Trophoblast cell (in vitro differentiated cells and primary cell): Measurements from ENCODE around the gene KLRC4.
A peak's percentile ranks its signal among the peaks of the same experiment; 100 is the strongest.
"Not testable (repeated sequence)": the region's sequence is repeated elsewhere in the genome, so short reads cannot be mapped to it uniquely, and the experiment has no call there.

Source experiments
- DNase-seq, 2 donors: peaks; one replicate each; pipeline ENCODE4 v3.0.0-alpha.2; 2016
- H2AFZ ChIP-seq: 2 replicates; pipeline ENCODE4 v1.6.1; 2013; ENCODE audit warnings: low read length, moderate library complexity, mild to moderate bottlenecking; ENCODE audit not compliant: insufficient read depth, poor library complexity
- H2AK5ac ChIP-seq: 2 replicates; pipeline ENCODE4 v1.6.1; 2013; ENCODE audit warnings: mild to moderate bottlenecking, low read length
- H2BK120ac ChIP-seq: 2 replicates; pipeline ENCODE4 v1.6.1; 2013; ENCODE audit warnings: low read length, mild to moderate bottlenecking, moderate library complexity; ENCODE audit not compliant: insufficient read depth, poor library complexity
- H2BK12ac ChIP-seq: 2 replicates; pipeline ENCODE4 v1.6.1; 2013; ENCODE audit warnings: mild to moderate bottlenecking, low read length, moderate library complexity
- H2BK5ac ChIP-seq: 2 replicates; pipeline ENCODE4 v1.6.1; 2013; ENCODE audit warnings: low read length, low read depth, moderate library complexity, mild to moderate bottlenecking; ENCODE audit not compliant: poor library complexity
- H3K14ac ChIP-seq: 2 replicates; pipeline ENCODE4 v1.6.1; 2013; ENCODE audit warnings: mild to moderate bottlenecking, low read length
- H3K18ac ChIP-seq: 2 replicates; pipeline ENCODE4 v1.6.1; 2013; ENCODE audit warnings: mild to moderate bottlenecking, low read length
- H3K23ac ChIP-seq: 2 replicates; pipeline ENCODE4 v1.6.1; 2013; ENCODE audit warnings: low read length
- H3K27ac ChIP-seq: 2 replicates; pipeline ENCODE4 v1.5.1; 2013; ENCODE audit warnings: low read depth, mild to moderate bottlenecking, inconsistent platforms, low read length, moderate library complexity
- H3K27me3 ChIP-seq: 2 replicates; pipeline ENCODE4 v1.6.1; 2013; ENCODE audit warnings: inconsistent platforms, mild to moderate bottlenecking, low read length, moderate library complexity; ENCODE audit not compliant: insufficient read depth
- H3K36me3 ChIP-seq, 2 experiments: 1 replicate in 1 of 2; 2 replicates in 1 of 2; pipeline ENCODE4 v1.6.1; 2013; ENCODE audit warnings: low read length in 2 of 2, mild to moderate bottlenecking in 2 of 2, moderate library complexity in 1 of 2; ENCODE audit not compliant: insufficient read depth in 2 of 2, control insufficient read depth in 1 of 2
- H3K4ac ChIP-seq: 2 replicates; pipeline ENCODE4 v1.6.1; 2013; ENCODE audit warnings: low read depth, mild to moderate bottlenecking, low read length, moderate library complexity
- H3K4me1 ChIP-seq, 2 experiments: 1 replicate in 1 of 2; 2 replicates in 1 of 2; pipeline ENCODE4 v1.6.1; 2013; ENCODE audit warnings: low read length in 2 of 2, mild to moderate bottlenecking in 2 of 2, moderate library complexity in 1 of 2; ENCODE audit not compliant: insufficient read depth in 2 of 2, control insufficient read depth in 1 of 2
- H3K4me2 ChIP-seq: 2 replicates; pipeline ENCODE4 v1.6.1; 2013; ENCODE audit warnings: inconsistent platforms, mild to moderate bottlenecking, low read length, moderate library complexity
- H3K4me3 ChIP-seq: 2 replicates; pipeline ENCODE4 v1.5.1; 2013; ENCODE audit warnings: mild to moderate bottlenecking, low read depth, low read length, inconsistent platforms
- H3K79me1 ChIP-seq: one replicate; pipeline ENCODE4 v1.6.1; 2013; ENCODE audit warnings: low read length
- H3K79me2 ChIP-seq: 2 replicates; pipeline ENCODE4 v1.6.1; 2013; ENCODE audit warnings: low read length, mild to moderate bottlenecking; ENCODE audit not compliant: control insufficient read depth, insufficient read depth, poor library complexity
- H3K9ac ChIP-seq: 2 replicates; pipeline ENCODE4 v1.6.1; 2013; ENCODE audit warnings: mild to moderate bottlenecking, low read length
- H3K9me3 ChIP-seq: 2 replicates; pipeline ENCODE4 v1.6.1; 2013; ENCODE audit warnings: low read depth, mild to moderate bottlenecking, control low read depth, inconsistent platforms, low read length; ENCODE audit not compliant: insufficient read depth
- H4K12ac ChIP-seq: 2 replicates; pipeline ENCODE4 v1.6.1; 2013; ENCODE audit warnings: low read depth, mild to moderate bottlenecking, low read length, moderate library complexity
- H4K8ac ChIP-seq: 2 replicates; pipeline ENCODE4 v1.6.1; 2013; ENCODE audit warnings: low read depth, mild to moderate bottlenecking, low read length, moderate library complexity
- H4K91ac ChIP-seq: one replicate; pipeline ENCODE4 v1.6.1; 2013; ENCODE audit warnings: low read depth, mild to moderate bottlenecking, low read length, moderate library complexity
- WGBS: extraction: QIAGEN DNeasy Blood & Tissue Kit; methylation state at CpG from one replicate; pipeline ENCODE4 v1.1.7; 2013; ENCODE audit warnings: missing lambda C conversion rate; ENCODE audit not compliant: insufficient read length, insufficient coverage; ENCODE audit errors: extremely low coverage; 5-methylcytosine and 5-hydroxymethylcytosine counted together

Gene KLRC4

GRCh38 chr12:10392394-10392930 is 17.1 kb downstream of the KLRC4 start:
- H2AFZ ChIP-seq: no peak overlapping the region
- no peaks in the 10 kb centered on the region for H3K9me3 ChIP-seq
- H3K4me1 ChIP-seq: peaks cover 3% of the 10 kb centered on the region in 2 experiments
- no peak overlapping the region for H2AK5ac ChIP-seq
- no peaks in the 10 kb centered on the region for H3K36me3 ChIP-seq
- peak in 1 of 2 donors; percentile 18 for DNase-seq
- H3K79me1 ChIP-seq: peaks cover 8% of the 10 kb centered on the region
- H2BK5ac ChIP-seq: no peak overlapping the region
- no peaks in the 10 kb centered on the region for H3K27me3 ChIP-seq
- H4K12ac ChIP-seq: no peak overlapping the region
- no peak overlapping the region for H3K9ac ChIP-seq
- WGBS: no CpG with 5 or more reads among the region's 7 CpGs
- no peak overlapping the region for H3K4me3 ChIP-seq
- H3K14ac ChIP-seq: no peak overlapping the region
- no peak overlapping the region for H4K91ac ChIP-seq
- H3K27ac ChIP-seq: no peak overlapping the region
- H3K18ac ChIP-seq: no peak overlapping the region
- no peak overlapping the region for H4K8ac ChIP-seq
- no peak overlapping the region for H3K4me2 ChIP-seq
- no peaks in the 10 kb centered on the region for H3K79me2 ChIP-seq
- no peak overlapping the region for H2BK120ac ChIP-seq
- H3K4ac ChIP-seq: no peak overlapping the region
- H3K23ac ChIP-seq: no peak overlapping the region
- H2BK12ac ChIP-seq: no peak overlapping the region

DNA sequence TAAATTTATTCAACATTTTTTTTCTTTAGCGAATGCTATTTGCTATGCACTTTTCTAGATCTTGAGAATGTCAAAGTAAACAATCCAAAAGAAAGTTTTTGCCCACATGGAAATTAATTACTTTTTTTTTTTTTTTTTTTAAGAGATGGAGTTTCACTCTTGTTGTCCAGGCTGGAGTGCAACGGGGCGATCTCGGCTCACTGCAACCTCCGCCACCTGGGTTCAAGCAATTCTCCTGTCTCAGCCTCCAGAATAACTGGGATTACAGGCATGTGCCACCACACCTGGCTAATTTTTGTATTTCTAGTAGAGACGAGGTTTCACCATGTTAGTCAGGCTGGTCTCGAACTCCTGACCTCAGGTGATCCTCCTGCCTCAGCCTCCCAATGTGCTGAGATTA is 18.6 kb downstream of the KLRC4 start:
- not testable (repeated sequence) for H2BK5ac ChIP-seq

DNA sequence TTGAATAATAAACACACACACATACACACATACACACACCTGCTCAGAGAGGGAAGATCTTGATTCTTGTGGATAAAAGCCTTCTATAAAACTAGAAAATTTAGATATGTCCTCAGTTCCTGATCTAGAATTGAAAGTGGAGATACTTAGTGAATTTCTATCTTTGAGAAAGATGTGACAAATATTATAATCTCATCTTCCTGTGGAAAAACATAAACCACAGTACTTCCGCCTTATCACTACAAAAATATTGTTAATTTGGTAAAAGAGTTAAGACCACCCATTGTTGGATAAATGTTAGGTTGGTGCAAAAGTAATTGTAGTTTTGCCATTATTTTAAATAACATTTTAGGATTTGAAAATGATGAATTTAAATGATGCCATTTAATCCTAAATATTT is 19.7 kb downstream of the KLRC4 start, which contains the start of gene KLRK1:
TSS of gene KLRK1 (minus strand) at position 138 of the 400 bp plus-strand sequence. CDS start 1,231 bp downstream, outside the sequence.
- Histone ChIP-seq H3K4me2 (no peak within 1 kb of the TSS), H3K4me1 (peaks cover 0 to 3% of the 10 kb centered on the region in 2 experiments)
- no CpG with 5 or more reads among the region's 1 CpG for WGBS

More for the DNA sequence above, 18.6 kb downstream of the KLRC4 start:
- not testable (repeated sequence) for H3K23ac ChIP-seq, H3K9me3 ChIP-seq, H4K91ac ChIP-seq, H3K79me1 ChIP-seq, H3K4ac ChIP-seq, H4K8ac ChIP-seq, H2BK12ac ChIP-seq, H3K9ac ChIP-seq, H3K4me1 ChIP-seq, DNase-seq, H3K27me3 ChIP-seq, H3K27ac ChIP-seq, H4K12ac ChIP-seq, H3K4me3 ChIP-seq, H2BK120ac ChIP-seq, H3K36me3 ChIP-seq, H3K79me2 ChIP-seq, H2AK5ac ChIP-seq, H3K14ac ChIP-seq, H3K18ac ChIP-seq, H2AFZ ChIP-seq, H3K4me2 ChIP-seq
- WGBS: no CpG with 5 or more reads among the region's 7 CpGs

GRCh38 chr12:10388624-10389413 is 20.7 kb downstream of the KLRC4 start:
- H3K27me3 ChIP-seq: no peaks in the 10 kb centered on the region
- WGBS: 100% methylated on average over 1 of the region's 9 CpGs

More for the DNA sequence above, 19.7 kb downstream of the KLRC4 start, which contains the start of gene KLRK1:
- Histone ChIP-seq H3K18ac (no peak within 1 kb of the TSS), H2BK12ac (no peak within 1 kb of the TSS), H4K91ac (no peak within 1 kb of the TSS), H2AFZ (no peak within 1 kb of the TSS), H3K27me3 (no peaks in the 10 kb centered on the region), H4K8ac (no peak within 1 kb of the TSS), H3K9ac (no peak within 1 kb of the TSS), H3K27ac (no peak within 1 kb of the TSS), H2BK120ac (no peak within 1 kb of the TSS), H3K14ac (no peak within 1 kb of the TSS), H3K36me3 (no peaks in the 10 kb centered on the region), H3K4me3 (no peak within 1 kb of the TSS), H3K79me1 (peaks cover 3% of the 10 kb centered on the region), H2AK5ac (no peak within 1 kb of the TSS), H3K4ac (no peak within 1 kb of the TSS), H3K79me2 (no peaks in the 10 kb centered on the region), H3K23ac (no peak within 1 kb of the TSS), H4K12ac (no peak within 1 kb of the TSS), H3K9me3 (no peaks in the 10 kb centered on the region), H2BK5ac (no peak within 1 kb of the TSS)
- DNase-seq: no peak

More at GRCh38 chr12:10388624-10389413, 20.7 kb downstream of the KLRC4 start:
- no peak overlapping the region for H3K27ac ChIP-seq
- no peak overlapping the region for H2AFZ ChIP-seq
- no peak overlapping the region for H4K91ac ChIP-seq
- H3K9me3 ChIP-seq: no peaks in the 10 kb centered on the region
- no peak overlapping the region for H3K4ac ChIP-seq
- H3K4me1 ChIP-seq: no peaks in the 10 kb centered on the region
- H3K79me1 ChIP-seq: no peaks in the 10 kb centered on the region
- H3K14ac ChIP-seq: no peak overlapping the region
- H2BK5ac ChIP-seq: no peak overlapping the region
- no peak overlapping the region for H3K9ac ChIP-seq
- no peak overlapping the region for H3K4me2 ChIP-seq
- H3K23ac ChIP-seq: no peak overlapping the region
- H3K36me3 ChIP-seq: no peaks in the 10 kb centered on the region
- H4K12ac ChIP-seq: no peak overlapping the region
- no peak overlapping the region for H3K18ac ChIP-seq
- DNase-seq: no peak
- no peak overlapping the region for H2AK5ac ChIP-seq
- H2BK120ac ChIP-seq: no peak overlapping the region
- H3K4me3 ChIP-seq: no peak overlapping the region
- no peaks in the 10 kb centered on the region for H3K79me2 ChIP-seq
- no peak overlapping the region for H4K8ac ChIP-seq
- H2BK12ac ChIP-seq: no peak overlapping the region
